ENCODE results near the gene TPCN1.

TPCN1 gene

DNA sequence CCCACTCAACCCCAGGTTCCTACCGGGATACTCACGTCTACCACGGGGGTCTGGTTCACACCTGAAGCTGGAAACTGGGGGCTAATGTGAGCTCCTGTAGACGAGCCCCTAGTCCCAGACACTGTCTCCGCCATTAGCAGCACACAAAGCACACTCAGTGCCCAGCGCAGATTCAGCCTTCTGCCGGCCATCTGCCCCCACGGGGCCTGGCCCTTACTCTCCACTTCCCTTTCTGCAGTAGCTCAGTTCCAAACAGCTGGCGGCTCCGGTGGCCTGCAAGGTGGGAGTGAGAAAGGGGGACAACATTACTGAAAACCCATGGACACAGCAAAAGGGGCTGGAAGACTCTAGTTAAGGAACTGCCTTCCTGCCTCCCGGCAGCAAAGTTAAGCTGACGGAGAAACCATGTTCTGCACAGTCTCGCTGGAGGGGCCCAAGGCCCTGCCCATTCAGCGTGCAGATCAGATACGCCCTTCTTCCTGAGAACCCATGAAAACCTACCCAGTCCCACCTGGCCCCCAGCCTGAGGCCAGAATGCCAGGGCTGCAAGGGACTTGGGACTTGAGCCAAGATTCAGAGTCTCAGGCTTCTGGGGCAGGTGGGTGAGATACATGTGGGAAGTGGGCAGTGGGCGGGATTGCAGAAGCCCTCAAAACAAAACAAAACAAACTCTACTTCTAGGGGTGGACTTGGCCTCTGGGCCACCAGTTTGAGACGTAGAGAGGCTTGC lies 111.6 kb downstream of the TPCN1 start:
- H3K4me3 ChIP-seq (ENCODE audit: low read depth, low read length): no peak overlapping the region

DNA sequence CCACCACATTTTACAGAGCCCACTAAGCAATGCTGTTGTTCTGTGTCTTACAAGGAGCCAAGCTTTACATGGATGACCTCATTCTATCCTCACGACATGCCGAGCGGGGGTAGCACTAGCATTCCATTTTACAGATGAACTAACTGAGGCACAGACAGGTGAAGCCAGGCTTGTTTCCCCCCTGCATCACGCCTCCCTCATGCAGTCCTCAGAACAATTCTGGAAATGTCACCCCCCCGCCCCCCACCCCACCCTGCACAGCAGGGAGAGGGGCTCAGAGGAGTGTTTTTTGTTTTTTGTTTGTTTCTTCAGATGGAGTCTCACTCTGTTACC lies 112.1 kb downstream of the TPCN1 start:
- TF ChIP-seq, protein P1, sequence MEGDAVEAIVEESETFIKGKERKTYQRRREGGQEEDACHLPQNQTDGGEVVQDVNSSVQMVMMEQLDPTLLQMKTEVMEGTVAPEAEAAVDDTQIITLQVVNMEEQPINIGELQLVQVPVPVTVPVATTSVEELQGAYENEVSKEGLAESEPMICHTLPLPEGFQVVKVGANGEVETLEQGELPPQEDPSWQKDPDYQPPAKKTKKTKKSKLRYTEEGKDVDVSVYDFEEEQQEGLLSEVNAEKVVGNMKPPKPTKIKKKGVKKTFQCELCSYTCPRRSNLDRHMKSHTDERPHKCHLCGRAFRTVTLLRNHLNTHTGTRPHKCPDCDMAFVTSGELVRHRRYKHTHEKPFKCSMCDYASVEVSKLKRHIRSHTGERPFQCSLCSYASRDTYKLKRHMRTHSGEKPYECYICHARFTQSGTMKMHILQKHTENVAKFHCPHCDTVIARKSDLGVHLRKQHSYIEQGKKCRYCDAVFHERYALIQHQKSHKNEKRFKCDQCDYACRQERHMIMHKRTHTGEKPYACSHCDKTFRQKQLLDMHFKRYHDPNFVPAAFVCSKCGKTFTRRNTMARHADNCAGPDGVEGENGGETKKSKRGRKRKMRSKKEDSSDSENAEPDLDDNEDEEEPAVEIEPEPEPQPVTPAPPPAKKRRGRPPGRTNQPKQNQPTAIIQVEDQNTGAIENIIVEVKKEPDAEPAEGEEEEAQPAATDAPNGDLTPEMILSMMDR (IDR thresholded peaks at IDR 0.05; ENCODE audit: low read depth, low read length): no peak
- DNase-seq (ENCODE audit: low read depth, low spot score): no peak
- H3K4me3 ChIP-seq (ENCODE audit: low read depth, low read length): no peak overlapping the region
- in situ Hi-C loops (cut with HindIII; ENCODE audit: low sequenced_read_pairs): no loop called here

More for the DNA sequence above, 111.6 kb downstream of the TPCN1 start:
- DNase-seq (ENCODE audit: low read depth, low spot score): no peak
- TF ChIP-seq, protein P1 (IDR thresholded peaks at IDR 0.05; ENCODE audit: low read depth, low read length): no peak
- in situ Hi-C loops (cut with HindIII; ENCODE audit: low sequenced_read_pairs): no loop called here

DNA sequence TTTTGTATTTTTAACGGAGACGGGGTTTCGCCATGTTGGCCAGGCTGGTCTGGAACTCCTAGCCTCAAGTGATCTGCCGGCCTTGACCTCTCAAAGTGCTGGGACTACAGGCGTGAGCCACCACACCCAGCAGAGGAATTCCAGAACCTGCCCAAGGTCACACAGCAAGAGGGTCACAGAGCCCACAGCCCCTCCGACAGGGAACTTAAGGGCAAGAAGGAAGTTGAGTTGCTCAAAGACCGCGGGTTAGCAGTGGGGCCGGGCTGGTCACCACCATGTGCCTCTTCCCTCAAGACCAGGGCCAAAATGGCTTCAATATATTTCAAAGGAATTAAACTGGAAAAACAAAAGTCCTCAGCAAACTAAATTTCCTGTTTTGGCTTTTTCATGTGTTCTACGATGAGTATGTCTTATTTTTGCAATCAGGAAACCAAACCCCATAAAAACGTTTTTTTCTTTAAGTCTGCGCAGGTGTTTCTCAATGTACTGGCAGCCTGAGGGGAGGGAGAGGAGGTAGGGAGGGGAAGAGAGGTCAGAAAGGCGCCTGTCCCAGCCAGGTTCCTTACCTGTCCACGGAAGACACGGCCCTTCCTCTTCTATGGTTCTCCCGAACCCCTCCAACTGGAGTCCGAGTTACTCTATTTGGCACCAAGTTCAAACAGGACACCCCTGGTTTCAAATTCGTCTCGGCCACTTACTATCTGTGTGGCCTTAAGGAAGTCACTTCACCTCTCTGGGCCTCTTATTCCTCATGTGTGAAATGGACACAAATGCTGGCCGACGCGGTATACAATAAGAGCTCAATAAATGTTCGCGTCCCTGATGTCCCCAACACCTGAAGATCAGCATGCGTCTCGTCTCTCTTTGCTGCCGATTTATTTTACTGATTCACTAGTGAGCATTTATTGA lies 112.9 kb downstream of the TPCN1 start:
- no peak for DNase-seq (ENCODE audit: low read depth, low spot score)
- in situ Hi-C loops (cut with HindIII; ENCODE audit: low sequenced_read_pairs): no loop called here
- TF ChIP-seq, protein P1 (IDR thresholded peaks at IDR 0.05; ENCODE audit: low read depth, low read length): no peak
- peak overlapping the region; percentile 67 for H3K4me3 ChIP-seq (ENCODE audit: low read depth, low read length)

DNA sequence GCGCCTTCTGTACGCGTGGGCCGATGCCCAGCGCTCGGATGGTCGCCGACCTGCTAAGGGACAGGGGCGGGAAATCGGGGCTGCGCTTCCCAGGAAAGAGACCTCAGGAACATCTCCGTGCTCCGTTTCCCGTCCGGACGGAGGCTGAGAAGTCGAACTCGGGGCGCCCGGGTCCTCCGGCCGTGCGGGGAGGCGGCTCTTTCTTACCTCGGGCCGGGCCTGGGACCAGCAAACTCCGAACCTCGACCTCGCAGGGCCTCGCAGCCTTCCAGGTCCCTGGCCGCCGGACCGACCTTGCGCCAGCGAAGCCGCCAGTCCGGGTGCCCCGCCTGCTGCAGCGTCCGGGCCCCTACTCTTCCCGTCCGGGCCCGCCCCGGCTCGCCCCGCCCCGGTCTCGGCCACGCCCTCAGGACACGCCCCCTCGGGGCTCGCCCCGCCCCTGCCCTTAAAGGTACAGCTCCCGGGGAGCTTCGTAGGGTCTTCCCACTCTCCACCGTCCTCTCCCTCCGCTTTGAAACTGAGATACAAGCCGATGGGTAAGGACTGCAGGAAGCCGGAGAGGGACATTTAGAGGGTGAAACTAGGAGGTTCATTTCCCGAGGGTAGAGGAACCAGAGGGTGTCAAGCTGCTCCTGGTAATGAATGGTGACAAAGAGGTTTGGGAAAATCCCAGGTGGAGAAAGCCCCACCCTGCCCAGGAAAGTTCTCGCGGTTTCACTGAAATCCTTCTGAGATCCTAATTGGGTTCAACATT lies 113.7 kb downstream of the TPCN1 start, which contains the start of gene SLC8B1:
Gene SLC8B1, minus strand, starts transcription at position 324 of the 754 bp plus-strand sequence. CDS start 2,231 bp downstream, outside the sequence.
- DNase-seq (ENCODE audit: low read depth, low spot score): peak; percentile 79
- TF ChIP-seq, protein P1 (IDR thresholded peaks at IDR 0.05; ENCODE audit: low read depth, low read length): no peak
- in situ Hi-C loops (cut with HindIII; ENCODE audit: low sequenced_read_pairs): no loop called here
- H3K4me3 ChIP-seq (ENCODE audit: low read depth, low read length): peak within 1 kb of the TSS; percentile 67

DNA sequence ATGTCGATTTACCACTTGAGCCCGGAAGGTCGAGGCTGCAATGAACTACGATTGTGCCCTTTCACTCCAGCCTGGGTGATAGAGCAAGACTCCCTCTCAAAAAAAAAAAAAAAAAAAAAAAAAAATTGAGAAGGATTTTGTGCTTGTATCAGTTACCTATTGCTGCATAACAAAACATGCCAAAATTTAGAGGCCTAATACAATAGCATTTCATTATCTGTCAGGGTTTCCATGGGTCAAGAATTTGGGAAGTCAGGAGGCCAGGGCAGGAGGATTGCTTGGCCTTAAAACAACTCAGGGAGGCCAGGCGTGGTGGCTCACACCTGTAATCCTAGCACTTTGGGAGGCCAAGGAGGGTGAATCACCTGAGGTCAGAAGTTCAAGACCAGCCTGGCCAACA lies 118.3 kb downstream of the TPCN1 start:
- in situ Hi-C loops (cut with HindIII; ENCODE audit: low sequenced_read_pairs): no loop called here
- no peak for DNase-seq (ENCODE audit: low read depth, low spot score)
- TF ChIP-seq, protein P1 (IDR thresholded peaks at IDR 0.05; ENCODE audit: low read depth, low read length): no peak
- H3K4me3 ChIP-seq (ENCODE audit: low read depth, low read length): no peak overlapping the region

DNA sequence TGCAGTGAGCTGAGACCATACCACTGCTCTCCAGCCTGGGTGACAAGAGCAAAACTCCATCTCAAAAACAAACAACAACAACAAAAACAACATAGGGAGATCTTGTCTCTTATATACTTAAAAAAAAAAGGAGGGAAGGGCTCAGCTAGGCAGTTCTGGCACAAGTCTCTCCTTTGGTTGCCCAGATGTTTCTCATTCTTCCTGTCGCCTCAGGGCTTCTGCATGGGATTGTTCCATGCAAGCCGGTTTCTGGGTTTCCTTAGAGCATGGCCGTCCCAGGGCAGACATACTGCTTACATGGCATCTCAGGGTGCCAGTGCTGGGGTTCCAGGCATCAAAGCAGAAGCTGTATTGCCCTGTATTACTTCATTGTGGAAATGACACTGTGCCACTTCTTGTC lies 118.8 kb downstream of the TPCN1 start:
- in situ Hi-C loops (cut with HindIII; ENCODE audit: low sequenced_read_pairs): no loop called here
- DNase-seq (ENCODE audit: low read depth, low spot score): no peak
- H3K4me3 ChIP-seq (ENCODE audit: low read depth, low read length): no peak overlapping the region
- TF ChIP-seq, protein P1 (IDR thresholded peaks at IDR 0.05; ENCODE audit: low read depth, low read length): no peak

All from astrocyte of the spinal cord (primary cell).